Activated naive CD4-positive, alpha-beta T cell treated with anti-CD3 and anti-CD28 coated beads, Interleukin-2, amount 50 U/mL, for 72 hours (primary cell): ENCODE data around the gene BLCAP. TPM values are rescaled to one million over a fixed set of nuclear protein-coding genes. Genes with fewer than 3 reads are reported as not detected.
"Not testable (repeated sequence)": the region's sequence is repeated elsewhere in the genome, so short reads cannot be mapped to it uniquely, and the experiment has no call there.

Source experiments
- ATAC-seq, 2 donors: fragments of 150-1000 bp; cut with Tn5 transposase; 2 replicates each; pipeline ENCODE4 v1.10.0; 2021; ENCODE audit warnings: mild to moderate bottlenecking in 2 of 2, moderate library complexity in 2 of 2
- DNase-seq, 2 donors: peaks; one replicate each; pipeline ENCODE4 v3.0.0; 2021 to 2022; ENCODE audit warnings: low spot score in 2 of 2
- H3K27ac Mint-ChIP-seq, 2 donors: one replicate each; pipeline ENCODE4 v1.8.0; 2022; ENCODE audit warnings: mild to moderate bottlenecking in 2 of 2, mixed read lengths in 2 of 2
- H3K36me3 Mint-ChIP-seq, 2 donors: one replicate each; pipeline ENCODE4 v1.8.0; 2022; ENCODE audit warnings: mixed read lengths in 2 of 2
- H3K9me3 Mint-ChIP-seq, 2 donors: one replicate each; pipeline ENCODE4 v1.8.0; 2022; ENCODE audit warnings: mixed read lengths in 2 of 2
- total RNA-seq, 2 donors: library from RNA; stranded (reverse); gene quantifications; one replicate each; pipeline ENCODE4 v1.2.3, GENCODE V29; 2022

Gene BLCAP
- 10 to 100 TPM; 21.0 to 36.2 TPM for total RNA-seq

- ATAC-seq = peak; percentile 92 to 93
Observed at GRCh38 chr20:37527638-37528445, at the start of gene BLCAP. Gene BLCAP (minus strand): TSS chr20:37527876. CDS start chr20:37519174, 8,702 bp downstream.

GRCh38 chr20:37577436-37577835 is 49.8 kb upstream of the BLCAP start:
- not testable (repeated sequence) for ATAC-seq, H3K9me3 Mint-ChIP-seq, H3K36me3 Mint-ChIP-seq, DNase-seq, H3K27ac Mint-ChIP-seq

More at GRCh38 chr20:37527638-37528445, at the start of gene BLCAP:
- H3K9me3 Mint-ChIP-seq = no peaks in the 10 kb centered on the region
- peak; percentile 92 for DNase-seq
- peak within 1 kb of the TSS; percentile 96 to 100 for H3K27ac Mint-ChIP-seq
- no peaks in the 10 kb centered on the region for H3K36me3 Mint-ChIP-seq

- ATAC-seq (no peak), DNase-seq (no peak)
- peak overlapping the region in 1 of 2 donors; percentile 18 for H3K27ac Mint-ChIP-seq
- H3K36me3 Mint-ChIP-seq = no peaks in the 10 kb centered on the region
- H3K9me3 Mint-ChIP-seq = no peaks in the 10 kb centered on the region
Observed at GRCh38 chr20:37576911-37577310, 49.2 kb upstream of the BLCAP start.

- no peaks in the 10 kb centered on the region for H3K36me3 Mint-ChIP-seq
- DNase-seq = no peak
- H3K27ac Mint-ChIP-seq = no peak overlapping the region
- no peaks in the 10 kb centered on the region for H3K9me3 Mint-ChIP-seq
- ATAC-seq = no peak
Observed at GRCh38 chr20:37575884-37576283, 48.2 kb upstream of the BLCAP start.

- DNase-seq (no peak), ATAC-seq (no peak)
- no peaks in the 10 kb centered on the region for H3K36me3 Mint-ChIP-seq
- H3K27ac Mint-ChIP-seq = no peak overlapping the region
- no peaks in the 10 kb centered on the region for H3K9me3 Mint-ChIP-seq
Observed at GRCh38 chr20:37574199-37574890, 46.7 kb upstream of the BLCAP start.

- Mint-ChIP-seq H3K27ac (no peak overlapping the region), H3K9me3 (no peaks in the 10 kb centered on the region), H3K36me3 (no peaks in the 10 kb centered on the region)
- DNase-seq = no peak
- no peak for ATAC-seq
Observed at GRCh38 chr20:37573626-37574198, 46.0 kb upstream of the BLCAP start.

- no peak for DNase-seq
Observed at GRCh38 chr20:37571033-37571432, 43.4 kb upstream of the BLCAP start.

GRCh38 chr20:37570419-37570818 is 42.7 kb upstream of the BLCAP start:
- ATAC-seq = no peak
- no peaks in the 10 kb centered on the region for H3K9me3 Mint-ChIP-seq

More at GRCh38 chr20:37571033-37571432, 43.4 kb upstream of the BLCAP start:
- H3K27ac Mint-ChIP-seq = no peak overlapping the region
- no peak for ATAC-seq
- H3K9me3 Mint-ChIP-seq = no peaks in the 10 kb centered on the region
- H3K36me3 Mint-ChIP-seq = no peaks in the 10 kb centered on the region

GRCh38 chr20:37567671-37568588 is 40.3 kb upstream of the BLCAP start:
- no peak overlapping the region for H3K27ac Mint-ChIP-seq
- H3K9me3 Mint-ChIP-seq = no peaks in the 10 kb centered on the region
- ATAC-seq (no peak), DNase-seq (no peak)
- no peaks in the 10 kb centered on the region for H3K36me3 Mint-ChIP-seq

More at GRCh38 chr20:37570419-37570818, 42.7 kb upstream of the BLCAP start:
- no peaks in the 10 kb centered on the region for H3K36me3 Mint-ChIP-seq
- DNase-seq = no peak
- H3K27ac Mint-ChIP-seq = no peak overlapping the region

- Mint-ChIP-seq H3K27ac (no peak overlapping the region), H3K36me3 (no peaks in the 10 kb centered on the region), H3K9me3 (no peaks in the 10 kb centered on the region)
- DNase-seq (no peak), ATAC-seq (no peak)
Observed at GRCh38 chr20:37567331-37567665, 39.6 kb upstream of the BLCAP start.

GRCh38 chr20:37566590-37567330 is 39.1 kb upstream of the BLCAP start:
- DNase-seq = no peak
- Mint-ChIP-seq H3K27ac (no peak overlapping the region), H3K36me3 (no peaks in the 10 kb centered on the region), H3K9me3 (no peaks in the 10 kb centered on the region)
- no peak for ATAC-seq

GRCh38 chr20:37565134-37565811 is 37.6 kb upstream of the BLCAP start:
- no peaks in the 10 kb centered on the region for H3K36me3 Mint-ChIP-seq
- no peaks in the 10 kb centered on the region for H3K9me3 Mint-ChIP-seq
- H3K27ac Mint-ChIP-seq = peak overlapping the region; percentile 5 to 22
- ATAC-seq (no peak), DNase-seq (no peak)

- DNase-seq = peak in 1 of 2 donors; percentile 71
- ATAC-seq = peak; percentile 47 to 71
- H3K27ac Mint-ChIP-seq = no peak overlapping the region
- H3K9me3 Mint-ChIP-seq = no peaks in the 10 kb centered on the region
- no peaks in the 10 kb centered on the region for H3K36me3 Mint-ChIP-seq
Observed at GRCh38 chr20:37564388-37565133, 36.9 kb upstream of the BLCAP start.

- ATAC-seq = no peak
- H3K36me3 Mint-ChIP-seq = no peaks in the 10 kb centered on the region
- no peak overlapping the region for H3K27ac Mint-ChIP-seq
- no peaks in the 10 kb centered on the region for H3K9me3 Mint-ChIP-seq
- no peak for DNase-seq
Observed at GRCh38 chr20:37564016-37564387, 36.3 kb upstream of the BLCAP start.
